Measurements from ENCODE around the gene MAD1L1.
"Not testable (repeated sequence)": the region's sequence is repeated elsewhere in the genome, so short reads cannot be mapped to it uniquely, and the experiment has no call there.

MAD1L1 gene

DNA sequence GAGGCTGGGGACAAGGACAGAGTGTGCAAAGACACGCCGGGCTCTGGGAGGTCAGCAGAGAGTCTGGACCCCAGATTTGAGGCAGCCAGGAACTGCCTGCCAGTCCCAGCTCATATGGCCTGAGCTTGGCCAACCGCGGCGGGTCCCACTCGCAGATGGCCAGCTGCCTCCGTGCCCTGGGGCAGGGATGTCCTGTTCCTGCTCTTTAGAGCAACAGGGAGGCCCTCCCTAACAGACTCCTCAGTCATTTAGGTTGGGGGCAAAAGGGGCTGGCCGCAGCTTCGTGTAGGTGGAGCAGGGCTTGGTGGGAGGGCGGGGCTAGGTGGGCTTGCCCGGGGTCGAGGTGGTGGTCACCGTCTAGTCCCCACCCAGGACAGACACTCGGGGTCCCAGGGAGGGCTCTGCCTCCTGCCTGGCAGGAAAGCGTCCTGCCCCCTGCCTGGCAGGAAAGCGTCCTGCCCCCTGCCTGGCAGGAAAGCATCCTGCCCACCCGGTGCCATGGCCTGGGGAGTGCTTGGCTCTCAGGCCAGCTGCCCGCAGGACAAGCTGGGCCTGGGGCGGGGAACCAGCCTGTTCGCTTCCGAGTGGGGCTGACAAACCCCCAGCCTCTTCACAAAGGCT is 393.7 kb downstream of the MAD1L1 start:
- not testable (repeated sequence) for DNase-seq

- not testable (repeated sequence) for DNase-seq
Measured at GRCh38 chr7:1838544-1838872, 394.2 kb downstream of the MAD1L1 start.

GRCh38 chr7:1837696-1838543 is 394.8 kb downstream of the MAD1L1 start:
- DNase-seq, result not testable (repeated sequence)

DNA sequence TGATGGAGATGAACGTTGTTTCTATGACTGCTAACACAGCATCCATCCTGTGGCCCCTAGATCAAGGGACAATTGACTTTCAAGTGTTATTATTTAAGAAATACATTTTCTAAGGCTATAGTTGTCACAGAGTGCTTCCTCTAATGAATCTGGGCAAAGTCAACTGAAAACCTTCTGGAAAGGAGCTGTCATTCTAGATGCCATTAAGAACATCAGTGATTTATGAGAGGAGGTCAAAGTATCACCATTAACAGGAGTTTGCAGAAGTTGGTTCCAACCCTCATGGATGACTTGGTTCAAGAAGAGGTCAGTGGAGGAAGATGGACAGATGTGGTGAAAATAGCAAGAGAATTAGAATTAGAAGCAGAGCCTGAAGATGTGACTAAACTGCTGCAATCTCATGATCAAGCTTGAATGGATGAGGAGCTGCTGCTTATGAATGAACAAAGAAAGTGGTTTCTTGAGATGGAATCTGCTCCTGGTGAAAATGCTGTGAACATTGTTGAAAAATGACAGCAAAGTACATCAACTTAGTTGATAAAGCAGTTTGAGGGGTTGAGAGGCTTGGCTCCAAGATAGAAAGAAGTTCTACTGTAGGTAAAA is 400.7 kb downstream of the MAD1L1 start:
- DNase-seq, result not testable (repeated sequence)

DNA sequence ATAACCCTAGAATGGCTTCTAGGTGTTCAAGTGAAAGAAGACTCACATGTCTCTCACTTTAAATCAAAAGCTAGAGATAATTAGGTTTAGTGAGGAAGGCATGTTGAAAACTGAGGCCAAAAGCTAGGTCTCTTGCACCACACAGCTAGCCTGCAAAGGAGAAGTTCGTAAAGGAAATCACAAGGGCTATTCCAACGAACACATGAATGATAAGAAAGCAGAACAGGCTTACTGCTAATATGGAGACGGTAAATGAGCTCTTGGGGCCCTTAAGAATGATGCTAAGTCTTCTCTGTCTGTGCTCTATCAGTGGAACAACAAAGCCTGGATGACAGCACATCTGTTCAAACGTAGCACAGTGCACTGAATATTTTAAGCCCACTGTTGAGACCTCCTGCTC is 401.3 kb downstream of the MAD1L1 start:
- not testable (repeated sequence) for DNase-seq

DNA sequence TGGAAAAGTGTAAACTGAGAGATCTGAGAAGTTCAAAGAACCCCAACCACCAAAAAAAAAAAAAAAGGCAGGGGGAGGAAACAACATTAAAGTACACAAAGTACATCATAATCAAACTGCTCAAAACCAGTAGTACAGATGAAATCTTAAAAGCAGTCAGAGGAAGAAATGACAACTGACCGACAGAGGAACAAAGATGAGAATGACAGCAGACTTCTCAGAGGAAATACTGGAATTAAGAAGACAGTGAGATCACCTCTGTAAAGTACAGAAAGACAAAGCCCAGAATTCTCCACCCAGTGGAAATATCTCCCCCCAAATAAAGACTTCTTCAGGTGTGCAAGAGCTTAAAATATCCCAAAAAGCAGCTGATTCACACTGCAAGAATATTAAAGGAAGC is 403.1 kb downstream of the MAD1L1 start:
- not testable (repeated sequence) for DNase-seq

GRCh38 chr7:1829111-1829510 is 403.6 kb downstream of the MAD1L1 start:
- no peak for DNase-seq

DNA sequence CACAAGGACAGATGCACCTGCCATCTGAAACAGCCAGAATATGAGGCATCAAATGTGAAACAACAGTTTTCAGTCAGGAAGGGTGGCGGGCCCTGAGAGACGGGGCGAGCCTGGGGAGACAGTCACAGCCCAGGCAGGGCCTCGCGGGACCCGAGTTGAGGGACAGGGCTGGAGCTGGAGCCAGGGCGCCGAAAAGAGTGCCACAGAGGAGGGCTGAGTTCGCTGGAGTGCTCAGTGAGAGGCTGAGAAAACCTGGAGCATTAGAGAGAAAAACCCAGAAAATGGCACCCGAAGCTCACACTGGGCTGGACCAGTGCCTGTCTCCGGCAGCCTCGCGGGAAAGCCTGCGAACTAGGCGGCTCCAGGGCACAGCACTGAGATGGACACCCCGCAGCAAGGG is 404.6 kb downstream of the MAD1L1 start:
- DNase-seq, result not testable (repeated sequence)

DNA sequence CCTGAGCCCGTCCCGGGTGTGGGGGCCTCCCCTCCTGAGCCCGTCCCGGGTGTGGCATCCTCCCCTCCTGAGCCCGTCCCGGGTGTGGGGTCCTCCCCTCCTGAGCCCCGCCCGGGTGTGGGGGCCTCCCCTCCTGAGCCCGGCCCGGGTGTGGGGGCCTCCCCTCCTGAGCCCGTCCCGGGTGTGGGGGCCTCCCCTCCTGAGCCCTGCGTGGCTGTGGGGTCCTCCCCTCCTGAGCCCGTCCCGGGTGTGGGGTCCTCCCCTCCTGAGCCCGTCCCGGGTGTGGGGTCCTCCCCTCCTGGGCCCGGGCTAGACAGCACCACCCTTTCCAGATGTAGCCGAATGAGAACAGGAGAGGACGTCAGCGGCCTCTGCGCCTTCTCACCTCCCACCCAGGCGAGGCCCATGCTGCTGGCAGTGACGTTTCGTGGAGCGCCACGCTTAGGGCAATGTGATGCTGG is 405.2 kb downstream of the MAD1L1 start:
- not testable (repeated sequence) for DNase-seq

DNA sequence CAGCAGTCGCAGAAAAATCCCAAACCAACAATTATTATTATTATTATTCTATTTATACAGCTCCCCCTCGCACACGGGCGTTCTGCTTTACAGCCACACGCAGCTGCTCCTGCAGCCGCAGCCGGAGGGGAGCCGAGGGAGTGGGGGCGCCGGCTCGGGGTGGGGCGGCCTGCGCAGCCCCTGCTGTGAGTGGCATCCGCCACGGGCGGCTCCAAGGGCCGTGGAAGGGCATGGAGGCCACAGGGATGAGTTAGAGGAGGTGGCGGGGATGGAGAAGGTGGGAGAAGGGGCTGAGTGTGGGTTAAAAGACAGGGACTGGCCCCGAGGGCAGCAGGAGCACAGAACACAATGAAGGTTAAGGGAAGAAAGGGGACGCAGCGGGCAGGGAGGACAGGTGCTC is 405.8 kb downstream of the MAD1L1 start:
- not testable (repeated sequence) for DNase-seq

GRCh38 chr7:1825897-1826741 is 406.6 kb downstream of the MAD1L1 start:
- DNase-seq, result no peak

DNA sequence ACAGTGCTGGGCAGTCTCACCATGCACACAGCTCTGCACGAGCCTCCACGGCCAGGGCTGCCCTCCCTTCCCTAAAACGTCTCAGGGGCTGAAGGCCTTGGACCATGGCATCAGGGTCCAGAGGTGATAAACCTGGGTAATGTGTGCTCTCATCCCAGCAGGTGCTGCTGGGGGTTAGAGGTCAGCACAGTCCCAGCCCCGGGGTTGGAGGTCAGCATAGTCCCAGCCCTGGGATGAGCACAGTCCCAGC is 407.2 kb downstream of the MAD1L1 start:
- not testable (repeated sequence) for DNase-seq

DNA sequence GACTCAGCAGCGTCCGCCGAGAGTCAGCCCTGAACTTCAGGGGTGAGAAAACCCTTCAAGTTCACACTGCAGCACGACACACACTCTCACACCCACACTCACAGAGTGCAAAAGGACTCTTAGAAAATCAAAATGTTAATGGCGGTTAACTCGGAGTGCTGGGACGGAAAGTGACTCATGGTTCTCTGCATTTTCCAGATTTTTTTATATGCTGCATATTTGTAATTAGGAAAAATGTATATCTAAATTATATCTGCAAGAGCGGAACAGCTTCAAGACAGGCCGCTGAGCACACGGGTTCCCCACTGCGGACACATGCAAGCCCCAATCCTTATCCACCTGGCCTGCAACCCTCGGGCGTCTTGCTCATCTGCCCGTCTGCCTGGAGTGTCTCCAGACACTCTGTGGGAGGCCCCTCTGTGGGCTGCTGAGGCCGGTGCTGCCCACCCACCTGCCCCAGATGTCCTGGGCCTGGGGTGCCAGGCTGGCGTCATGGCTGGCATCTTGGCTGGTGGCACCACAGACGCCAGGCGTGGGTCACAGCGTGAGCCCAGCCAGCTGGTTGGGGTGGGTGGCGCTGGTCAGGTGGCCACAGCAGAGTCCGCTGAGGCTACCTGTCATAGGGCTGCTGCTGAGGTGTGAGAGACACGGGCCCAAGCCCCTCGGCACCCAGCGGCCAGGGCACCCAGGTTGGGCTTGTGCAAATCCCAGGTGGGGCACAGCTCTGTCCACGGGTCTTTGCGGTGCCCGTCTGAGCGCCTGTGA is 407.7 kb downstream of the MAD1L1 start:
- not testable (repeated sequence) for DNase-seq

GRCh38 chr7:1824151-1824881 is 408.4 kb downstream of the MAD1L1 start:
- not testable (repeated sequence) for DNase-seq

- no peak for DNase-seq
Measured at GRCh38 chr7:1823376-1824150, 409.2 kb downstream of the MAD1L1 start.

- no peak for DNase-seq
Measured at GRCh38 chr7:1819259-1819841, 413.4 kb downstream of the MAD1L1 start.

- DNase-seq, result no peak
Measured at GRCh38 chr7:1818575-1819258, 414.0 kb downstream of the MAD1L1 start.

- DNase-seq, result no peak
Measured at GRCh38 chr7:1817061-1817712, 415.6 kb downstream of the MAD1L1 start.

GRCh38 chr7:1816451-1816850 is 416.3 kb downstream of the MAD1L1 start:
- DNase-seq, result not testable (repeated sequence)

All from activated CD4-positive, alpha-beta T cell treated with anti-CD3 and anti-CD28 coated beads, Interleukin-10, Interleukin-2, amounts not matched to agents 100 ng/mL and 50 ng/mL, durations not matched to agents 16 hours and 8 hours (primary cell).